NCI-H2196 treated with DMSO at 0.1 percent for 48 hours (cell line): ENCODE data around the gene TBL3.
"Not testable (repeated sequence)": the region's sequence is repeated elsewhere in the genome, so short reads cannot be mapped to it uniquely, and the experiment has no call there.

Experiments
- DNase-seq: peaks from one replicate; lab custom pipeline; 2025; ENCODE audit not compliant: unreplicated experiment; lab: John Stamatoyannopoulos, UW

Gene TBL3

DNA sequence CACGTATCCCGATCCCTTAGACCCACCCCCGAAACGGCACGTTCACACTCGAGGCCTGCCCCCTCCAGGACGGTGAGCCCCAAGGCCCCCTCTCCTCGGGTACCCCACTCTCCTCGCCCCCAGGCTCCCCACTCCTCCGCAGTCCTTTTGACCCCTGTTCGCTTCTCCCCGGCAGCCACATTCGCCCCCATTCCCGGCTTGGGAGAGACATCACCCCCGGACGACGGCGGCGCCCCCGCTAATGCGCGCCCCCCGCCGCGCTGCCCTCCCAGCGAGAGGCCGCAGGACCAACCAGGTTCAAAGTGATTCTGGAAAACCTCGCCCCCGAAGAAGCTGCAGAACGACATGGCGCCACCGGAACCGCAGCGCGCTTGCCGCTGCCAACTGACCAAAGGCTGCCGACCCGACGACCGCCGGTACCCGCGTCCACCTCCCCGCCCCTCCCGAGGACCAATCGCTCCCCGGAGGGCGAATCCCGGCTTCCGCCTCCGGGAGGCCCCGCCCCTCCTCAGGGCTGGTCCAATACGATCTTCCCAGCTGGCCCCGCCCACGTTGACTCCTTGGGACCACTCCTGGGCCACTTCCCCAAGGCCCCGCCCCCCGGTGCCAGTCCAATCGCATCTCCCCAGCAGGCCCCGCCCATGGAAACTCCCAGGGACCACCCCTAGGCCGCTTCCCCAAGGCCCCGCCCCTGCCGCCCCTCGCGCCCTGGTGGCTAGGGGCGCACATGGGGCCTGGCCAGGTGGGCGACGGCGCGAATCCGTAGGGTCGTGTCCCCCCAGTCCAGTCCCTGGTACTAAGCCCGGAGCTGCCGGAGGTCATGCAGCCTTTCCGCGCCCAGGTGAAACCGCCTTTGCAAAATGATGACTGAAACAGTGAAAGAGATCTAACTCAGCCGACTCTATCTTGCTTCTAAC lies 28.8 kb upstream of the TBL3 start, which contains the start of gene MSRB1:
Gene MSRB1, minus strand, starts transcription at position 390 of the 917 bp plus-strand sequence. Its CDS starts 43 bp downstream, at position 347.
- DNase-seq, result peak; percentile 98

DNA sequence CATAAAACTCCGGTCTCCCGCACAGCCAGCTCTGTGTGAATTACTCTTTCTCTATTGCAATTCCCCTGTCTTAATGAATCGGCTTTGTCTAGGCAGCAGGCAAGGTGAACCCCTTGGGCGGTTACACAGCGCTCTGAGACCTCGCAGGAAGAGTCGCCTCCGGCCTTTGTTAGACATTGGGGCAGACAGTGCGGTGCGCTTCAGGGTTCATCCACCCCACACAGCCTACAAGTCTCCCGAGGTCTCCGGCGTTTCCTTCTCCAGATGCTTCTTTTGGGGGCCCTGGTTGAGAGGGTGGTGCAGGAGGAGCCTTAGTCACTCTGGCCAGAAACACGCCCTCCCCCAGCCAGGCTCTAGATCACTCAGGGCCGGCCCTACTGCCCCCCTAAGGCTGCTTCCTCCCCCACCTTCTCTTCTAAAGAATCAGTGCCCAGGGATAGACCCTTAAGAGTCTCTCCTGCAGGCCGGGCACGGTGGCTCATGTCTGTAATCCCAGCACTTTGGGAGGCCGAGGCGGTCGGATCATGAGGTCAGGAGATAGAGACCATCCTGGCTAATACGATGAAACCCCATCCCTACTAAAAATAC lies 27.1 kb upstream of the TBL3 start:
- DNase-seq, result no peak

DNA sequence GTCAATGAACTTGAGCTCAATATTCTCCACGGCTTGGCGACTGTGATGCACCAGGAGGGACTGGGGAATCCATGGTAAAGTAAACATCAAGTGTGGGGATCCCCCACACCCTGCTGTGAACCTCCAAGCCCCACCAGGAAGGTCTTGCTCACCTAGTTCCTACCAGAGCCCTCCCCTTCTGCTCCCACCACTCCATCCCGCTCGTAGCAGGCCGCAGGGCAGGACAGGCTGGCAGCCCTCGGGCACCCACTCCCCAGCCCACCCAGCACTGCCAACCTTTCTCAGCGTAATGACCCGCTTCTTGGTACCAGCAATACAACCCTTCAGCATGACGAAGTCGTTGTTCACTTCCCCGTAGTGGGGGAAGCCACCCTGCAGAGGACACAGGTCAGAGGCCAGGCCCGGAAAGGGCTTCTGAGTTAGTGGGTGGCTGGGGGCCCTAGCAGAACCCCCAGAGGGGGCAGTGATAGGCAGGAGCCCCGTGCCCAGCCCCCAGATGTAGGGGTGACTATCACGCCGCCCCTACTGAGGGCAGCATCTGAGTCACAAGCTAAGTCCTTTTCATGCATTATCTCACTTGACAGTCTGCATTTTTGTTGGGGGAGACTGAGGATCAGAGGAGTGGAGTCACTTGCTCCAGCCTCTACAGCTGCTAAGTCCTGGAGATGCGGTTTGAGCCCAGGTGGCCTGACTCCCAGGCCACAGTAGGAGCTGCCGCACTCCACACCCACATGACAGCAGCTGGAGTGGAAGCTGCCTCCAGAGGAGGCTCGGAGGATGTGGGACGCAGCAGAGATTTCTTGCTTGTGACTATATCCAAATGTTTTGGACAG lies 26.1 kb upstream of the TBL3 start:
- no peak for DNase-seq

DNA sequence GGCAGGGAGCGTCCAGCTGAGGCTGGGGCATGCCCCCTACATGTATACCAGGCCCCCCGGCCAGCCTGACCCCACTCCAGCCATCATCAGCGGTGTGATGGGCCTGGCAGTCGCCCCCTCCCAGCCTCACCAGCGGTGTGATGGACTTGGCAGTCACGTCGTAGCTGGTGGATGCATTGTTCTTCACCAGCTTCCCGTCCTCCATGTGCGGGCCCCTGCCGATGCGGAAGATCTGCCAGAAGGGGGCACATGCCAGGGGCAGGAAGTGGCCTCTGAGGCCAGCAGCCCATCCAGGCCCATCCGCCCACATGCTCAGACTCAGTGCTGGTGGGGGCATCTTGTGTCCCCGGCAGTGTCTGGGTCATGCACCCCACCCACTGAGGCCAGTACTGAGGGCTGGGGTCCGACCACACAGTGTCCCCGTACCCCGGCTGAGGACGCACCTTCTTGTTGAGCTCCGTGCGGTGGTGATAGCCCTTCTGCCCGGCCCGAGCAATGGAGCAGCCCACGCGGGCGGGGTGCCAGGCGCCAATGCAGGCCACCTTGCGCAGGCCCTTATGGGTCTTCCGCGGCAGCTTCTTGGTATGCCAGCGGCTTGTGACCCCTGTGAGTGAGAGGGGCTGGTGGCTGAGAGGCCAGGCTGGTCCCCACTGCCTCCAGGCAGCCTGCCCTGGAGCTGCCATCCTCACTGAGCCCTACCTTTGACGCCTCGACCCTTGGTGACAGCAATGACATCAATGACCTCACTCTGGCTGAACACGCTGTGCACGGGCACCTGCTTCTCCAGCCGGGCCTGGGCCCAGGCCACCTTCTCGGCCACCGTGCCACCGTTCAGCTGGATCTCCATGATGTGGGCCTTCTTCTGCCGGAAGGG lies 25.1 kb upstream of the TBL3 start:
- no peak for DNase-seq

- DNase-seq, result no peak
Observed at GRCh38 chr16:1947369-1947670, 24.5 kb upstream of the TBL3 start.

DNA sequence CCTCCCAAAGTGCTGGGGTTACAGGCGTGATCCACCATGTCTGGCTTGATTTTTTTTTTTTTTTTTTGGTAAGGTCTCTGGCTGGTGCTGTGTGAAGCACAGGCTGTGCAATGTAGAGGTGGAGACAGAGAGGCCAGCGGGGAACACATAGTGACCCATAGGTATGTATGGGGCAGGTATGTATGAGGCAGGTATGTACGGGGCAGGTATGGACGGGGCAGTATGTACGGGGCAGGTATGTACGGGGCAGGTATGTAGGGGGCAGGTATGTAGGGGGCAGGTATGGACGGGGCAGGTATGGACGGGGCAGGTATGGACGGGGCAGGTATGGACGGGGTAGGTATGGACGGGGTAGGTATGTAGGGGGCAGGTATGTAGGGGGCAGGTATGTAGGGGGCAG lies 22.3 kb upstream of the TBL3 start:
- no peak for DNase-seq

GRCh38 chr16:1950047-1950446 lies 21.8 kb upstream of the TBL3 start:
- no peak for DNase-seq

DNA sequence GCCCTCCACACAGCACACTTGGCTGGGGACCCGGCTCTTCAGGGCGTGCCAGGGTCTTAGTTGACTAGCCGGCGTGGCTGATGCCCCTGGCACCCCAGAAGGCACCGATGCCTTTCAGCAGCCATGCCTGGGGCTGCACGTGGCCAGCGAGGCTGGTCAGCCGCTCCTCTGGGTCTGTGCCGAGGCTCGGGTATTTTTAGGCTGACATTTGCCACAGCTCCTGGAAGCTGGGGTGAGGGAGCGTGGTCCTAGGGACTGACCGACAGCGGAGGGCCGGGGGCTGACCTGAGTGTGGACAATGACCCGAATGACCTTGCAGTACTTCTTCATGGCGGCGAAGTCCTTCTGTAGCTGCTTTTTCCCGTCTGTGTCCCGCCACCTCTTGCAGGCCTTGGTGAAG lies 21.3 kb upstream of the TBL3 start:
- DNase-seq, result no peak

DNA sequence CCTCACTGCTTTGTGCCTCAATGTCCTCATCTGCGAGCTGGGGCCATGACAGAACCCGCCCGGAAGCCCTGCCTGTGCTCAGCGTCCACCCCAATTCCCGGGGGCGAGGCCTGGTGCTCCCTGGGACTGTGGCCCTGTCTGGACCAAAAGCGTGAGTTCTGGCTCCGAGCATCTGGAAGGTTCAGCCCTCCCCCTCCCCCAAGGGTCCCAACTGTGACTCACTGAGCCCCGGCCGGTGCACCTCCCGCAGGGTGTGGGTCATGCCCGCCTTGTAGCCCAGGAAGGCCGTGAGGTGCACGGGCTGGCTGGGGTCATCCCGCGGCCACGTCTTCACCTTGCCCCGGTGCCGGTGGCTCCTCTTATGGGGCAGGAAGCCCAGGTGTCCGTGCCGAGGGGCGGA lies 18.1 kb upstream of the TBL3 start:
- DNase-seq, result no peak

- not testable (repeated sequence) for DNase-seq
Observed at GRCh38 chr16:1957434-1958142, 14.3 kb upstream of the TBL3 start.

DNA sequence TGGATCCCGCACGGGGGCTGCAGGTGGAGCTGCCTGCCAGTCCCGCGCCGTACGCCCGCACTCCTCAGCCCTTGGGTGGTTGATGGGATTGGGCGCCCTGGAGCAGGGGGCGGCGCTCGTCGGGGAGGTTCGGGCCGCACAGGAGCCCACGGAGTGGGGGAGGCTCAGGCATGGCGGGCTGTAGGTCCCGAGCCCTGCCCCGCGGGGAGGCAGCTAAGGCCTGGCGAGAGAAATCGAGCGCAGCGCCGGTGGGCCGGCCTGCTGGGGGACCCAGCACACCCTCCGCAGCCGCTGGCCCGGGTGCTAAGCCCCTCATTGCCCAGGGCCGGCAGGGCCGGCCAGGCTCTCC lies 13.7 kb upstream of the TBL3 start:
- DNase-seq, result not testable (repeated sequence)

DNA sequence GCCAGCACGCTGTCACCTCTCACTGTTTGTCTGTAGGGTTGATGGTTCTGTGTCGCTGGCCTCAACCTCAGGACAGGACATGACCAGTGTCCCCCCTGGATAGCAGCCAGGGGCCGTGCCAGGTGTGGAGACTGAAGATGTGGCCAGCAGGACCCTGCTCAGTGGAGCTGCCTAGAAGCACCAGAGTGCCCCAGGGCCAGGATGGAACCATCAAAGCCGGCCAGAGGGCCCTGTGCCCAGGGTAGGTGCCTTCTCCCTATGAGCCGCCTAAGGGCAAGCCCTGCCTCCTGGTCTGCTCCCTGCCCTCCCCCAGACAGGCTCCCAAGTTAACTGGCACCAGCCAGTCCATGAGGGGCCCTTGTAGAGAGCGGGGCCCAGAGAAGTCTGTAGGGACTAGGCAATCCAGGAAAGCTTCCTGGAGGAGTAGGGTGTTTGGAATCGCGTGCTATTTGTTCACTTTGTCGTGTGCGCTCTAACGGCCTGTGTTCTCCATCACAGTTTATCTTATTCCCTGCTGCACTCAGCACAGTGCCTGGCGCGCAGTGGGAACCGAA lies 13.1 kb upstream of the TBL3 start:
- no peak for DNase-seq

- DNase-seq, result peak; percentile 64
Observed at GRCh38 chr16:1959269-1960039, 12.4 kb upstream of the TBL3 start, which contains the start of gene NDUFB10. Gene NDUFB10 (plus strand): TSS chr16:1959538. CDS start chr16:1959625, 87 bp downstream.

DNA sequence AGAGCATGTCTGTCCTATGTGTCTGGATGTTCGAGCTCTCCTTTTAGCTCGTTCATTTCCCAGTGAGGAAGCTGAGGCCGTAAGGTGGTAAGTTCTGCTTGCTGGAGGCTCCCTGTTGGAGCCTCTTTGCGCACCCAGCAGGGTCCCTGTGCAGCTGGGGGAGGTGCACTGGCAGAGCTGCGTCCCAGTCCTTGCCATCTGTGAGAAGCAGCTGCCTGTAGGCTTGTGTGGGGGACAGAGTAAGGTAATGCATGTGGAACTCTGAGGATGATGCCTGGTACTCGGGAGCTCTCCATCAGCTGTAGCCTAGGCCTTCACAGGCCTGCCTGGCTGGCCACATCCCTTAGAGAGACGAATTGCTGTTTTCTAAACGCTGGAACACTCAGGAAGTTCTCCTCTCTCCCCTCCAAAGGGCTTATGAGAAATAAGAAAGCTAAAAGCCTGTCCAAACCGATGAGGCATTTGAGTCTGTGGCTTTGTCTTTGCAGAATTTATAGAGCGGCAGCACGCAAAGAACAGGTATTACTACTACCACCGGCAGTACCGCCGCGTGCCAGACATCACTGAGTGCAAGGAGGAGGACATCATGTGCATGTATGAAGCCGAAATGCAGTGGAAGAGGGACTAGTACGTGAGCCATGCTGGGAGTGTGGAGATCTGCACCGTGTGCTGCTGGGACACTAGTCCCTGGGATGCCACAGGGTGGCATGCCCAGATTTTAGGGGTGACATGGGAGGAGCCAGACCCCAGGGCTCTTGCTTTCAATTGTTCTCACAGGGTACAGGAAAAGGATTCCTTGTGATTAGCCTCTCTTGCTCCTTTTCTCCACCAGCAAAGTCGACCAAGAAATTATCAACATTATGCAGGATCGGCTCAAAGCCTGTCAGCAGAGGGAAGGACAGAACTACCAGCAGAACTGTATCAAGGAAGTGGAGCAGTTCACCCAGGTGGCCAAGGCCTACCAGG lies 10.9 kb upstream of the TBL3 start:
- DNase-seq, result no peak

DNA sequence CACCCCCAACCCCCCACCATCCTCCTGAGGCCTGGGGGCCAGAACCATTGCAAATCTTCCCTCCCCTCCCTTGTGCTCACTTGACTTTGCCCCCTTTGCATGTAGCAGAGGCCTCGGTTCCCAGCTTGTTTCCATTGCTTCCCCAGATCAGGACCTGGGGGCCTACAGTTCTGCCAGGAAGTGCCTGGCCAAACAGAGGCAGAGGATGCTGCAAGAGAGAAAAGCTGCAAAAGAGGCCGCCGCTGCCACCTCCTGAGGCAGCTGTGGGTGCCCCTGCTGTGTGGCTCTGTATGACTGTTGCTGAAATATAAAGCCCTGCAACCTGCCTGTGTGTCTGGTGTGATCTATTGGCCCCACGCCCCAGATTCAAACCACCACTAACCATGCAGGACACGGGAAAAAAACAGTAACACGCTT lies 10.2 kb upstream of the TBL3 start:
- no peak for DNase-seq

GRCh38 chr16:1962161-1963153 lies 9.4 kb upstream of the TBL3 start:
- not testable (repeated sequence) for DNase-seq
